Testis (tissue), 2 donors: ENCODE results near the gene GCA.

ENCODE experiments used
- POLR2A ChIP-seq: fragments of 450-650 bp; IDR thresholded peaks from one replicate; pipeline ENCODE4 v1.6.1; 2017; ENCODE audit warnings: antibody characterized with exemption, mild to moderate bottlenecking, moderate library complexity
- TF ChIP-seq, protein P1 (sequence below), 3 experiments: fragments of 450-650 bp in 2 of 3; fragments of 200-600 bp in 1 of 3; sonication (generic) in 1 of 3; IDR thresholded peaks; one replicate each; pipeline ENCODE4 v1.5.1; 2016 to 2019; ENCODE audit warnings: antibody characterized with exemption in 3 of 3, mild to moderate bottlenecking in 2 of 3, moderate library complexity in 1 of 3

DNA sequence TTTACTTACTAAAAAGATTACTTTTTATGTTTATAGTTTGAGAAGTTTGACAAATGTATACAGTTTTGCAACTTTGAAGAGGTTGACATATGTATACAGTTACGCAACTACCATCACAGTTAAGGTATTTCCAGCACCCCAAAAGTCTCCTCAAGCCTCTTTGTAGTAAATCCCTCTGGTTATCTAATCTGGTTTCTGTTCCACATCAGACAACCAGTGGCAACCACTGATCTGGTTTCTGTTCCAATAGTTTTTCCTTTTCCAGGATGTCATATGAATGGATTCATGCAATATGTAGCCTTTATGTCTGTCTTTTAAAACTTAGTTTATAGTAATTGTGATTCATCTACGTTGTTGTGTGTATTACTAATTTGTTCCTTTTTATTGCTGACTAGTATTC lies 48.9 kb upstream of the GCA start:
- TF ChIP-seq, protein P1, sequence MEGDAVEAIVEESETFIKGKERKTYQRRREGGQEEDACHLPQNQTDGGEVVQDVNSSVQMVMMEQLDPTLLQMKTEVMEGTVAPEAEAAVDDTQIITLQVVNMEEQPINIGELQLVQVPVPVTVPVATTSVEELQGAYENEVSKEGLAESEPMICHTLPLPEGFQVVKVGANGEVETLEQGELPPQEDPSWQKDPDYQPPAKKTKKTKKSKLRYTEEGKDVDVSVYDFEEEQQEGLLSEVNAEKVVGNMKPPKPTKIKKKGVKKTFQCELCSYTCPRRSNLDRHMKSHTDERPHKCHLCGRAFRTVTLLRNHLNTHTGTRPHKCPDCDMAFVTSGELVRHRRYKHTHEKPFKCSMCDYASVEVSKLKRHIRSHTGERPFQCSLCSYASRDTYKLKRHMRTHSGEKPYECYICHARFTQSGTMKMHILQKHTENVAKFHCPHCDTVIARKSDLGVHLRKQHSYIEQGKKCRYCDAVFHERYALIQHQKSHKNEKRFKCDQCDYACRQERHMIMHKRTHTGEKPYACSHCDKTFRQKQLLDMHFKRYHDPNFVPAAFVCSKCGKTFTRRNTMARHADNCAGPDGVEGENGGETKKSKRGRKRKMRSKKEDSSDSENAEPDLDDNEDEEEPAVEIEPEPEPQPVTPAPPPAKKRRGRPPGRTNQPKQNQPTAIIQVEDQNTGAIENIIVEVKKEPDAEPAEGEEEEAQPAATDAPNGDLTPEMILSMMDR (IDR thresholded peaks at IDR 0.05) = no peak
- no peak for TF ChIP-seq POLR2A
